HG02943 (cell line): ENCODE data around the gene SEMG1.

Source experiments
- ATAC-seq: cut with Tn5 transposase; IDR thresholded peaks from one replicate; pipeline ENCODE4 v1.9.1; 2021; ENCODE audit warnings: mild to moderate bottlenecking, low read depth, moderate library complexity; ENCODE audit not compliant: unreplicated experiment

SEMG1 gene

GRCh38 chr20:45218636-45219035, 11.8 kb downstream of the SEMG1 start:
- ATAC-seq, result no peak

- no peak for ATAC-seq
Measured at GRCh38 chr20:45221076-45221475, 14.2 kb downstream of the SEMG1 start, which contains the start of gene SEMG2. Gene SEMG2 (plus strand): TSS chr20:45221373. CDS start chr20:45221390, 17 bp downstream.

- no peak for ATAC-seq
Measured at GRCh38 chr20:45223136-45223535, 16.3 kb downstream of the SEMG1 start.

- ATAC-seq, result no peak
Measured at GRCh38 chr20:45226287-45226686, 19.5 kb downstream of the SEMG1 start.

GRCh38 chr20:45229264-45230056, 22.6 kb downstream of the SEMG1 start:
- no peak for ATAC-seq

- no peak for ATAC-seq
Measured at GRCh38 chr20:45230631-45231030, 23.8 kb downstream of the SEMG1 start.

- no peak for ATAC-seq
Measured at GRCh38 chr20:45235995-45236394, 29.2 kb downstream of the SEMG1 start.

- ATAC-seq, result no peak
Measured at GRCh38 chr20:45238139-45238538, 31.3 kb downstream of the SEMG1 start.

- no peak for ATAC-seq
Measured at GRCh38 chr20:45246109-45246508, 39.3 kb downstream of the SEMG1 start.

GRCh38 chr20:45247865-45248264, 41.0 kb downstream of the SEMG1 start:
- no peak for ATAC-seq

- no peak for ATAC-seq
Measured at GRCh38 chr20:45248609-45249008, 41.8 kb downstream of the SEMG1 start.

- ATAC-seq, result no peak
Measured at GRCh38 chr20:45251884-45252560, 45.2 kb downstream of the SEMG1 start.

GRCh38 chr20:45253261-45253660, 46.4 kb downstream of the SEMG1 start:
- no peak for ATAC-seq

GRCh38 chr20:45254383-45255262, 47.8 kb downstream of the SEMG1 start, which contains the start of gene SLPI:
Gene SLPI (minus strand): TSS chr20:45254564. CDS start chr20:45254543, 21 bp downstream.
- ATAC-seq, result no peak

- ATAC-seq, result no peak
Measured at GRCh38 chr20:45257161-45257560, 50.3 kb downstream of the SEMG1 start.

- ATAC-seq, result no peak
Measured at GRCh38 chr20:45257711-45258110, 50.9 kb downstream of the SEMG1 start.

GRCh38 chr20:45258259-45258658, 51.4 kb downstream of the SEMG1 start:
- no peak for ATAC-seq

GRCh38 chr20:45258664-45259063, 51.8 kb downstream of the SEMG1 start:
- no peak for ATAC-seq
